ENCODE data around the gene UNC5CL.

Gene UNC5CL

GRCh38 chr6:41036601-41037000, 2.4 kb downstream of the UNC5CL start:
- TF ChIP-seq, protein P1, sequence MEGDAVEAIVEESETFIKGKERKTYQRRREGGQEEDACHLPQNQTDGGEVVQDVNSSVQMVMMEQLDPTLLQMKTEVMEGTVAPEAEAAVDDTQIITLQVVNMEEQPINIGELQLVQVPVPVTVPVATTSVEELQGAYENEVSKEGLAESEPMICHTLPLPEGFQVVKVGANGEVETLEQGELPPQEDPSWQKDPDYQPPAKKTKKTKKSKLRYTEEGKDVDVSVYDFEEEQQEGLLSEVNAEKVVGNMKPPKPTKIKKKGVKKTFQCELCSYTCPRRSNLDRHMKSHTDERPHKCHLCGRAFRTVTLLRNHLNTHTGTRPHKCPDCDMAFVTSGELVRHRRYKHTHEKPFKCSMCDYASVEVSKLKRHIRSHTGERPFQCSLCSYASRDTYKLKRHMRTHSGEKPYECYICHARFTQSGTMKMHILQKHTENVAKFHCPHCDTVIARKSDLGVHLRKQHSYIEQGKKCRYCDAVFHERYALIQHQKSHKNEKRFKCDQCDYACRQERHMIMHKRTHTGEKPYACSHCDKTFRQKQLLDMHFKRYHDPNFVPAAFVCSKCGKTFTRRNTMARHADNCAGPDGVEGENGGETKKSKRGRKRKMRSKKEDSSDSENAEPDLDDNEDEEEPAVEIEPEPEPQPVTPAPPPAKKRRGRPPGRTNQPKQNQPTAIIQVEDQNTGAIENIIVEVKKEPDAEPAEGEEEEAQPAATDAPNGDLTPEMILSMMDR (IDR thresholded peaks at IDR 0.05; ENCODE audit: control insufficient read depth, insufficient read depth, low read depth, low read length, missing control alignments) = no peak
- H3K4me3 ChIP-seq (ENCODE audit: control insufficient read depth, low read depth, low read length) = no peak overlapping the region
- no peak for DNase-seq (ENCODE audit: low read depth)

DNA sequence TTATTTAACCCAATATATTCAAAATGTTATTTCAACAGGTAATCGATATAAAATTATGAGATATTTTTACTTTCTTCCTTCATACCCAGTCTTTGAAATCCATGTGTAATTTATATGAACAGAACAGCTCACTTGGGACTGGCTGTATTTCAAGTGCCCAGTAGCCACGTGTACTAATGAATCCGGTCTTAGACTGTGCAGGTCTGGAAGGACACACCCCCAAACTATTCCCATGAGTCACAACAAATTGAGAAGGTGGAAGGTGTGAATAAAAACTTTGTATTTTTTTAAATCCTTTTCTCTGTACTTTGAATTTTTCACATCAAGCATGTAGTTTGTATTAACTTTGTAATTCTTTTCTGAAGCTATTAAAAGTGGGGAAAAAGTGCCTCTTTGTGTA, 2.8 kb downstream of the UNC5CL start:
- no peak overlapping the region for H3K4me3 ChIP-seq (ENCODE audit: control insufficient read depth, low read depth, low read length)
- TF ChIP-seq, protein P1 (IDR thresholded peaks at IDR 0.05; ENCODE audit: control insufficient read depth, insufficient read depth, low read depth, low read length, missing control alignments) = no peak
- no peak for DNase-seq (ENCODE audit: low read depth)

DNA sequence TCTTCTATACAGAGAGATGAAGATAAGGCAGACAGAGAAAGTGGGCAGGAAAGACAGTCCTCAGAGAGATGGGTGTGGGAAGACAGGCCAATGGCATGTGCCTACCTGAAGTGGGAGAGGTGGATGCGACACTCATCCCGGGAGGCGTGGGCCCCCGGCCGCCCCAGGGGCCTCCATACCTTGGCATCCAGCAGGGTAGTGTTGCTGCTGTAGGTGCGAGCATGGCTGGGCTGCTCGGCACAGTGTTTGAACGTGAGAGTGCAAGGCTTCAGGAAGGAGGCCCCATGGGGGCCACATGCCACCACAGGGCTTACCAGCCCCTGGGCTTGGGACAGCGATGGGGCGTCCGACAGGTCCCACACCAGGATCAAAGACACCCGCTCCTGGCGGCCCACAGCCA, 5.2 kb downstream of the UNC5CL start:
- H3K4me3 ChIP-seq (ENCODE audit: control insufficient read depth, low read depth, low read length) = no peak overlapping the region
- TF ChIP-seq, protein P1 (IDR thresholded peaks at IDR 0.05; ENCODE audit: control insufficient read depth, insufficient read depth, low read depth, low read length, missing control alignments) = no peak
- no peak for DNase-seq (ENCODE audit: low read depth)

GRCh38 chr6:41032830-41033229, 6.2 kb downstream of the UNC5CL start:
- H3K4me3 ChIP-seq (ENCODE audit: control insufficient read depth, low read depth, low read length) = no peak overlapping the region
- TF ChIP-seq, protein P1 (IDR thresholded peaks at IDR 0.05; ENCODE audit: control insufficient read depth, insufficient read depth, low read depth, low read length, missing control alignments) = no peak
- DNase-seq (ENCODE audit: low read depth) = no peak

DNA sequence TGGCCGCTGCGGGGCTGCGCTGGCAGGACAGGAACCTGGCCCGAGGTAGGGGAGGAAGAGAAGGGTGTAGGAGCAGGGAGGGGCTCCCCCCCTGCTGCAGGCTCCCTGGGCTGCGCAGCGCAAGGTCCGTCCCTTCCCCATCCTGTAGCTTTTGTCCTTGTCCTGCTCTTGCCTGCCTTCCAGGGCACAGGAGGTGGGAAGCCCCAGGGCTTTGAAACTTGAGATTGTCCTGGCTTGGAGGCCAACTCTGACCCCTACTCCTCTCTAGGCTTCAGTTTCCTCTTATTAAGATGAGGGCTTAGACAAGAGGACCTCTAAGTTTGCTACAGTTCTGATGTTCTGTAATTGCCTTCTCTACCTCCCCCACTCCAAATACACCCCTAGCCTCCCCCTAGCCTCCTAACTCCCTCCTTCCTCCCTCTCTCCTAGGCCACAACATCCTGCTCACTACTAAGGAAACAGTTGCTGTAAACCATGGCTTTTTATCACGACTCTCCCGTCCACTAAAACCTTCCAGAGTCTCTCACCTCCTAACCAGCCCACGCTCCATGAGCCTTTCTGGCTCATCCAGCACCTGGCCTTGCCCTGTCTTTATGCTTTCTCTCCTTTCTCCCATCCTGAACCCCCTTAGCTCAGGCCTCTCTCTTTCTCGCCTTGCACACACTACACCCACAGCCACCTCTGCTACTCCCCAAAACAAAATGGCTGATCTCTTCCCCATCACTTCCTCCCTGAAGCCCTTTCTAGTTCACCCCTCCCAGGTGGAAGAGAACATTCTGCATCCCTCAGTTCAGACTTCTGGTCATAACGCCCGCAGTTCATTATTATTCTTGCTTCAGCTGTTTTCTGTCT, 10.2 kb downstream of the UNC5CL start:
- no peak for DNase-seq (ENCODE audit: low read depth)
- H3K4me3 ChIP-seq (ENCODE audit: control insufficient read depth, low read depth, low read length) = peak overlapping the region; percentile 15
- TF ChIP-seq, protein P1 (IDR thresholded peaks at IDR 0.05; ENCODE audit: control insufficient read depth, insufficient read depth, low read depth, low read length, missing control alignments) = no peak

GRCh38 chr6:41027799-41028560, 11.0 kb downstream of the UNC5CL start:
- TF ChIP-seq, protein P1 (IDR thresholded peaks at IDR 0.05; ENCODE audit: control insufficient read depth, insufficient read depth, low read depth, low read length, missing control alignments) = peak; percentile 88
- no peak for DNase-seq (ENCODE audit: low read depth)
- H3K4me3 ChIP-seq (ENCODE audit: control insufficient read depth, low read depth, low read length) = peak overlapping the region; percentile 15

All from AG09309 (cell line).